Measurements from ENCODE around the gene MYL1.

DNA sequence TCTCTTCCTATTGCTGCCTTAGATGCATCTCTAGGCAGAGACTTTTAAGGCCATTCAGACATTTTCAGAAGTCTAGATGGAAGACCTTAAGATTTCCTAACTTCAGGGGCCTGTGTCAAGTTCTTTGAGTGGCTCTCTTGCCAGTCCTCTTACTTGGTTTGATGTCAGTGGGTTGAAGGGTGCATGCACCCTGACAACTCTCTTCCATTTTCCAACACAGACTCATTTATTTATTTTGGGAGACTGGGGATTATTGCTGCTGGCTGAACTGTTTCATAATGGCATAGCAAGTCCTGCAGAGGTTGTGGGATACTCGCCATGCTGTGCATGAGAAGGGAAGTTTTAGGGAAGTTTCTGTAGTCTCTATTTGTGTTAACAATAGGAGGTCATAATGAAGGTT lies 50.7 kb downstream of the MYL1 start:
- TF ChIP-seq, protein P1, sequence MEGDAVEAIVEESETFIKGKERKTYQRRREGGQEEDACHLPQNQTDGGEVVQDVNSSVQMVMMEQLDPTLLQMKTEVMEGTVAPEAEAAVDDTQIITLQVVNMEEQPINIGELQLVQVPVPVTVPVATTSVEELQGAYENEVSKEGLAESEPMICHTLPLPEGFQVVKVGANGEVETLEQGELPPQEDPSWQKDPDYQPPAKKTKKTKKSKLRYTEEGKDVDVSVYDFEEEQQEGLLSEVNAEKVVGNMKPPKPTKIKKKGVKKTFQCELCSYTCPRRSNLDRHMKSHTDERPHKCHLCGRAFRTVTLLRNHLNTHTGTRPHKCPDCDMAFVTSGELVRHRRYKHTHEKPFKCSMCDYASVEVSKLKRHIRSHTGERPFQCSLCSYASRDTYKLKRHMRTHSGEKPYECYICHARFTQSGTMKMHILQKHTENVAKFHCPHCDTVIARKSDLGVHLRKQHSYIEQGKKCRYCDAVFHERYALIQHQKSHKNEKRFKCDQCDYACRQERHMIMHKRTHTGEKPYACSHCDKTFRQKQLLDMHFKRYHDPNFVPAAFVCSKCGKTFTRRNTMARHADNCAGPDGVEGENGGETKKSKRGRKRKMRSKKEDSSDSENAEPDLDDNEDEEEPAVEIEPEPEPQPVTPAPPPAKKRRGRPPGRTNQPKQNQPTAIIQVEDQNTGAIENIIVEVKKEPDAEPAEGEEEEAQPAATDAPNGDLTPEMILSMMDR (conservative IDR thresholded peaks at IDR 0.05; ENCODE audit: low read depth, low read length): no peak
- no peak for TF ChIP-seq RFX5 (IDR thresholded peaks at IDR 0.05; ENCODE audit: low read depth, low read length)
- TF ChIP-seq POLR2A (IDR thresholded peaks at IDR 0.05; ENCODE audit: low read depth, low read length): no peak
- TF ChIP-seq SMC3 (IDR thresholded peaks at IDR 0.05; ENCODE audit: low read depth, low read length): no peak
- TF ChIP-seq FOS (IDR thresholded peaks at IDR 0.05; ENCODE audit: low read depth, low read length): no peak
- no peak for TF ChIP-seq RAD21 (IDR thresholded peaks at IDR 0.05; ENCODE audit: low read length)
- TF ChIP-seq MXI1 (IDR thresholded peaks at IDR 0.05; ENCODE audit: borderline replicate concordance, low read depth, low read length): no peak
- TF ChIP-seq BHLHE40 (IDR thresholded peaks at IDR 0.05; ENCODE audit: low read depth, low read length): no peak
- TF ChIP-seq ELK1 (IDR thresholded peaks at IDR 0.05; ENCODE audit: borderline replicate concordance, low read depth, low read length): no peak
- no peak for TF ChIP-seq MAFK (IDR thresholded peaks at IDR 0.05; ENCODE audit: low read depth, low read length)
- no peak for TF ChIP-seq CEBPB (IDR thresholded peaks at IDR 0.05; ENCODE audit: low read depth, low read length)
- TF ChIP-seq, protein P2, sequence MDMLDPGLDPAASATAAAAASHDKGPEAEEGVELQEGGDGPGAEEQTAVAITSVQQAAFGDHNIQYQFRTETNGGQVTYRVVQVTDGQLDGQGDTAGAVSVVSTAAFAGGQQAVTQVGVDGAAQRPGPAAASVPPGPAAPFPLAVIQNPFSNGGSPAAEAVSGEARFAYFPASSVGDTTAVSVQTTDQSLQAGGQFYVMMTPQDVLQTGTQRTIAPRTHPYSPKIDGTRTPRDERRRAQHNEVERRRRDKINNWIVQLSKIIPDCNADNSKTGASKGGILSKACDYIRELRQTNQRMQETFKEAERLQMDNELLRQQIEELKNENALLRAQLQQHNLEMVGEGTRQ (IDR thresholded peaks at IDR 0.05; ENCODE audit: low read depth, low read length): no peak
- TF ChIP-seq MAZ (IDR thresholded peaks at IDR 0.05; ENCODE audit: borderline replicate concordance, low read depth, low read length): no peak
- no peak for TF ChIP-seq RCOR1 (IDR thresholded peaks at IDR 0.05; ENCODE audit: insufficient replicate concordance, low read length)

Data from IMR-90 (cell line).